HepG2 (cell line): ENCODE measurements around the gene C5orf24. TPM values are rescaled to one million over a fixed set of nuclear protein-coding genes. Genes with fewer than 3 reads are reported as not detected.
A peak's percentile ranks its signal among the peaks of the same experiment; 100 is the strongest.

Experiments used
- ATM ChIP-seq: fragments of 450-650 bp; IDR thresholded peaks from 2 replicates; pipeline ENCODE4 v1.7.1; 2017; ENCODE audit warnings: mild to moderate bottlenecking, borderline replicate concordance
- ELF3 ChIP-seq: IDR thresholded peaks from 2 replicates; pipeline ENCODE4 v1.6.1; 2016; ENCODE audit warnings: missing genetic modification reagents, missing compliant biosample characterization
- HIVEP1 ChIP-seq: sonication (generic); formaldehyde crosslinking; IDR thresholded peaks from 2 replicates; pipeline ENCODE4 v1.4.0; 2020; ENCODE audit warnings: mild to moderate bottlenecking, missing genetic modification reagents
- HOXA5 ChIP-seq: sonication (generic); formaldehyde crosslinking; IDR thresholded peaks from 2 replicates; pipeline ENCODE4 v1.4.0; 2020; ENCODE audit warnings: missing genetic modification reagents
- SETDB1 ChIP-seq: sonication (generic); formaldehyde crosslinking; IDR thresholded peaks from 2 replicates; pipeline ENCODE4 v1.5.1; 2020; ENCODE audit warnings: missing genetic modification reagents, mild to moderate bottlenecking, borderline replicate concordance
- ZFP36L1 ChIP-seq: sonication (generic); formaldehyde crosslinking; IDR thresholded peaks from 2 replicates; pipeline ENCODE4 v1.8.0; 2022; ENCODE audit warnings: mild to moderate bottlenecking, missing genetic modification reagents, moderate library complexity
- ZNF205 ChIP-seq: IDR thresholded peaks from 2 replicates; pipeline ENCODE4 v1.6.1; 2018; ENCODE audit warnings: missing biosample characterization, missing genetic modification reagents
- ZNF224 ChIP-seq: sonication (generic); formaldehyde crosslinking; IDR thresholded peaks from 2 replicates; pipeline ENCODE4 v1.5.0; 2020; ENCODE audit warnings: mild to moderate bottlenecking, missing genetic modification reagents
- ZNF30 ChIP-seq: sonication (generic); formaldehyde crosslinking; IDR thresholded peaks from 2 replicates; pipeline ENCODE4 v1.5.0; 2020; ENCODE audit warnings: mild to moderate bottlenecking, missing genetic modification reagents
- ZNF777 ChIP-seq: sonication (generic); formaldehyde crosslinking; IDR thresholded peaks from 2 replicates; pipeline ENCODE4 v1.4.0; 2020; ENCODE audit warnings: missing genetic modification reagents
- polyA plus RNA-seq, 8 experiments: library from polyadenylated mRNA; depleted of rRNA in 3 of 8; stranded (reverse) in 7 of 8; unstranded in 1 of 8; fragments of >200 nt; fragmentation: Illumina TruSeq in 4 of 8; extraction: Trizol in 4 of 8; gene quantifications; 2 replicates each; pipeline versions ENCODE4 v1.2.1 to v1.2.3, GENCODE V29; 2011 to 2016; ENCODE audit warnings: low read depth in 4 of 8, missing spikeins in 1 of 8, mixed read lengths in 1 of 8; ENCODE audit not compliant: insufficient read depth in 1 of 8
- total RNA-seq, 5 experiments: library from RNA; depleted of rRNA; stranded (reverse); fragments of >200 nt; fragmentation: Illumina TruSeq; extraction: Trizol; gene quantifications; 2 replicates each; pipeline ENCODE4 v1.2.3, GENCODE V29; 2016; ENCODE audit warnings: low read depth in 1 of 5
- TF ChIP-seq, protein P1 (sequence below), 2 experiments: sonication (generic) in 1 of 2; formaldehyde crosslinking in 1 of 2; IDR thresholded peaks; 2 replicates each; pipeline versions ENCODE4 v1.4.0 to v1.6.1; 2016 to 2020; ENCODE audit warnings: borderline replicate concordance in 1 of 2, low read depth in 1 of 2, mild to moderate bottlenecking in 1 of 2, missing genetic modification reagents in 1 of 2
- TF ChIP-seq, protein P2 (sequence below): sonication (generic); formaldehyde crosslinking; IDR thresholded peaks from 2 replicates; pipeline ENCODE4 v1.5.0; 2020; ENCODE audit warnings: mild to moderate bottlenecking, missing genetic modification reagents

The C5orf24 gene
- total and polyA plus RNA-seq, 2 of the 13 experiments (the other 11 are each of a cell fraction or from before 2014, with no cell fraction given) = 34.6 to 41.5 TPM

DNA sequence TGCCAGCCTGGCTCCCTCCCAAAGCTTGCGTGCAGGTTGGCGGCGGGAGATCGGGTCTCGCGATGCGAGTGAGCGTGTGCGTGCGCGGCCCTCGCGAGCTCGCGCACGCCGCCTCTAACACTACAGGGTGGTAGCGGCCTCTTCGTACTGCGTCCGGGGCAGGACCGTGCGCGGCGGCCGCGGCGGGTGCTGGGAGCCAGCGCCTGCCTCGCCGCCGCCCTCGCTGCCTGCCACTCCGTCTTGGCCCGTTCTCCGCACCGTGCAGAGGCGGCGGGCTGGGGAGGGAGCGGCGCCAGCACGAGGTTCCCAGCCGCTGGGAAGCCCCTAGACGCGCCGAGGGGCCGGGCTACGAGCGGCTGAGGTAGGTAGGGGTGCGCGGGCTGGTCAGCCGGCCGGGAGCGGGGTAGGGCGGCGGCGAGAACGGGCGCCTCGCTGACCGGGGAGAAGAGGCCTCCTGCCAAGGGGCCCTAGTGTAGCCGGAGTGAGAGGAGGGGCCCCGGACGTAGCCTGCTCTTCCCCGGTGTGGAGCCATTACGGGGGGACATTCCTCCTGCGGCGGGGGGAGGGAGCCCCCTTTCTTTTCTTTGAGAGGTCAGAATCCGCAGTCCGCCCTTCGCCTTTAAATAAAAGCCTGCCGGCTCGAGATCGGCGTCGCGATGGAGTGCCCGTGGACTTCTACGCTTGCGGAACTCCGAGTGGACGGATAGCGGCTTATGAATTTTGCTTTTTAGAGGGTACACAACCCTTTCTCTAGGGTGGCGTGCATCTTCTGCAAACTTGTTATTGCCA, at the start of gene C5orf24 (continued):
- TF ChIP-seq ATM = no peak
- TF ChIP-seq ZNF205 (CRISPR knock-in tag) = 0 out of 2 replicates have a peak, but pooled peaks have one; percentile 24
- no peak; the same call in 1 of the 2 replicates for TF ChIP-seq ZFP36L1
- TF ChIP-seq, protein P1, sequence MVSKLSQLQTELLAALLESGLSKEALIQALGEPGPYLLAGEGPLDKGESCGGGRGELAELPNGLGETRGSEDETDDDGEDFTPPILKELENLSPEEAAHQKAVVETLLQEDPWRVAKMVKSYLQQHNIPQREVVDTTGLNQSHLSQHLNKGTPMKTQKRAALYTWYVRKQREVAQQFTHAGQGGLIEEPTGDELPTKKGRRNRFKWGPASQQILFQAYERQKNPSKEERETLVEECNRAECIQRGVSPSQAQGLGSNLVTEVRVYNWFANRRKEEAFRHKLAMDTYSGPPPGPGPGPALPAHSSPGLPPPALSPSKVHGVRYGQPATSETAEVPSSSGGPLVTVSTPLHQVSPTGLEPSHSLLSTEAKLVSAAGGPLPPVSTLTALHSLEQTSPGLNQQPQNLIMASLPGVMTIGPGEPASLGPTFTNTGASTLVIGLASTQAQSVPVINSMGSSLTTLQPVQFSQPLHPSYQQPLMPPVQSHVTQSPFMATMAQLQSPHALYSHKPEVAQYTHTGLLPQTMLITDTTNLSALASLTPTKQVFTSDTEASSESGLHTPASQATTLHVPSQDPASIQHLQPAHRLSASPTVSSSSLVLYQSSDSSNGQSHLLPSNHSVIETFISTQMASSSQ (IDR thresholded peaks at IDR 0.05; ENCODE audit: low read depth) = no peak
- TF ChIP-seq, protein P1 (CRISPR knock-in tag; IDR thresholded peaks at IDR 0.05; ENCODE audit: borderline replicate concordance) = no peak; the same call in 1 of the 2 replicates
- TF ChIP-seq HIVEP1 = no peak
- TF ChIP-seq ZNF30 (CRISPR knock-in tag) = no peak
- TF ChIP-seq ZNF224 (CRISPR knock-in tag) = no peak
- TF ChIP-seq ELF3 (CRISPR knock-in tag) = peak; percentile 30; the same call in 1 of the 2 replicates
- TF ChIP-seq SETDB1 (CRISPR knock-in tag) = no peak
- TF ChIP-seq, protein P2, sequence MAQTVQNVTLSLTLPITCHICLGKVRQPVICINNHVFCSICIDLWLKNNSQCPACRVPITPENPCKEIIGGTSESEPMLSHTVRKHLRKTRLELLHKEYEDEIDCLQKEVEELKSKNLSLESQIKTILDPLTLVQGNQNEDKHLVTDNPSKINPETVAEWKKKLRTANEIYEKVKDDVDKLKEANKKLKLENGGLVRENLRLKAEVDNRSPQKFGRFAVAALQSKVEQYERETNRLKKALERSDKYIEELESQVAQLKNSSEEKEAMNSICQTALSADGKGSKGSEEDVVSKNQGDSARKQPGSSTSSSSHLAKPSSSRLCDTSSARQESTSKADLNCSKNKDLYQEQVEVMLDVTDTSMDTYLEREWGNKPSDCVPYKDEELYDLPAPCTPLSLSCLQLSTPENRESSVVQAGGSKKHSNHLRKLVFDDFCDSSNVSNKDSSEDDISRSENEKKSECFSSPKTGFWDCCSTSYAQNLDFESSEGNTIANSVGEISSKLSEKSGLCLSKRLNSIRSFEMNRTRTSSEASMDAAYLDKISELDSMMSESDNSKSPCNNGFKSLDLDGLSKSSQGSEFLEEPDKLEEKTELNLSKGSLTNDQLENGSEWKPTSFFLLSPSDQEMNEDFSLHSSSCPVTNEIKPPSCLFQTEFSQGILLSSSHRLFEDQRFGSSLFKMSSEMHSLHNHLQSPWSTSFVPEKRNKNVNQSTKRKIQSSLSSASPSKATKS (CRISPR knock-in tag) = no peak; the same call in 1 of the 2 replicates
- TF ChIP-seq HOXA5 (CRISPR knock-in tag) = peak; percentile 75; the same call in 1 of the 2 replicates
- TF ChIP-seq ZNF777 (CRISPR knock-in tag) = peak; percentile 63
